WI38 (cell line): Measurements from ENCODE around the gene ALK.

Experiments
- H3K4me3 ChIP-seq: 2 replicates; pipeline ENCODE4 v1.5.1; 2011; ENCODE audit warnings: low read depth, mild to moderate bottlenecking, control low read depth, low read length
- TF ChIP-seq, protein P1 (sequence below): IDR thresholded peaks from 2 replicates; pipeline ENCODE4 v1.5.1; 2012; ENCODE audit warnings: low read depth, mild to moderate bottlenecking, control low read depth, low read length

The ALK gene

DNA sequence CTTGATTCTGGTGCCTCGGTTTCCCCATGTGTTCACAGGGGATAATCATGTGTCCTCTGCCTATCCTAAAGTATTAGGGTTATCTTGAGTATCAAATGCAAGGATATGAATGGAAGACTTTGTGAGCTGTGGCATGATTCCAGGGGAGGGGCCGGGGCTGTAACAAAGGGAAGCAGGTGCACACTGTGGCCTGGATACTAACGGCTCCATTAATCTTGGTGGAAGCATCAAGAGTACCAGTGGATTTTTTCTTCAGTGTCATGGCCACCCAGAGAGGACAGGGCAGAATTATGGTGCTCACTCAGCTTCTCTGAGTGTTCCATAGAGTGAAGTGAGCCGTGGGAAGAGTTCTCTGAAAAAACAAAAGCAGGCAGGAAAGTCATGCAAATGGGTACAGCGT lies 320.1 kb downstream of the ALK start:
- no peak overlapping the region for H3K4me3 ChIP-seq
- TF ChIP-seq, protein P1, sequence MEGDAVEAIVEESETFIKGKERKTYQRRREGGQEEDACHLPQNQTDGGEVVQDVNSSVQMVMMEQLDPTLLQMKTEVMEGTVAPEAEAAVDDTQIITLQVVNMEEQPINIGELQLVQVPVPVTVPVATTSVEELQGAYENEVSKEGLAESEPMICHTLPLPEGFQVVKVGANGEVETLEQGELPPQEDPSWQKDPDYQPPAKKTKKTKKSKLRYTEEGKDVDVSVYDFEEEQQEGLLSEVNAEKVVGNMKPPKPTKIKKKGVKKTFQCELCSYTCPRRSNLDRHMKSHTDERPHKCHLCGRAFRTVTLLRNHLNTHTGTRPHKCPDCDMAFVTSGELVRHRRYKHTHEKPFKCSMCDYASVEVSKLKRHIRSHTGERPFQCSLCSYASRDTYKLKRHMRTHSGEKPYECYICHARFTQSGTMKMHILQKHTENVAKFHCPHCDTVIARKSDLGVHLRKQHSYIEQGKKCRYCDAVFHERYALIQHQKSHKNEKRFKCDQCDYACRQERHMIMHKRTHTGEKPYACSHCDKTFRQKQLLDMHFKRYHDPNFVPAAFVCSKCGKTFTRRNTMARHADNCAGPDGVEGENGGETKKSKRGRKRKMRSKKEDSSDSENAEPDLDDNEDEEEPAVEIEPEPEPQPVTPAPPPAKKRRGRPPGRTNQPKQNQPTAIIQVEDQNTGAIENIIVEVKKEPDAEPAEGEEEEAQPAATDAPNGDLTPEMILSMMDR: no peak

DNA sequence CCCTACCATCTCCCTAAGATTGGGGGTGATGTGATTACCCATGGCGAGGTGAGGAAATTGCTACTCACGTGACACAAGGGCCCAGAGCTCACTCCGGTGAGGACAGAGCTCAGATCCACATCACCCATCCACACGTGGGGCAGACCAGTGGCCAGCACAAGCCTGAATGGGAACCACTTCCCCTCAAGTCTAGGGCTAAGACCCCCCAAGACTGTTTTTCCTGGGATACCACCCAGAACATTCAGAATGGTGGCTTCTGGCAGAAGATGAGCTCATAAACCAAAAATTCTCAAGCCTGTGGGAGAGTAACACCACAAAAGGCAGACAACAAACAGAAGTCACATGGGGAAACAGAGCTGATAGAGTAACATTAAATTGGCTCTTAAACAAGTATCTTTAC lies 321.4 kb downstream of the ALK start:
- TF ChIP-seq, protein P1: no peak
- no peak overlapping the region for H3K4me3 ChIP-seq

DNA sequence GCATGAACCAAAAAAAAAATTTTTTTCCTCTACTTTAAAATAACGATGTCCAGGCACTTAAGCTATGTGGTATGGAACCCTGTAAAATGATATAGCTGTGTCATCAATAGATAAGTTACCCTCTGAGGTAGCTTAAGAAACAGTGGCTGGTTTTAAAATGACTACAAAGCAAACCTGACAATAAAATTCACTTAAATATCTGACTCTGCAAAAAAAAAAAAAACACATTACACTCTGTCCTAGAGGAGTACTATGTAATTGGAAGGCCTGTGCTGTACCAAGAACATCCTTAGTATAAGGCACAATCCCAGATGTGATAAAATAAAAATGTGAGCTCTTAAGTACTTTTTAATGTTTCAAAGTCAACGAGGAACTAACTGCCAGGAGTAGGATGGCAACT lies 322.4 kb downstream of the ALK start:
- TF ChIP-seq, protein P1: no peak
- H3K4me3 ChIP-seq: no peak overlapping the region

DNA sequence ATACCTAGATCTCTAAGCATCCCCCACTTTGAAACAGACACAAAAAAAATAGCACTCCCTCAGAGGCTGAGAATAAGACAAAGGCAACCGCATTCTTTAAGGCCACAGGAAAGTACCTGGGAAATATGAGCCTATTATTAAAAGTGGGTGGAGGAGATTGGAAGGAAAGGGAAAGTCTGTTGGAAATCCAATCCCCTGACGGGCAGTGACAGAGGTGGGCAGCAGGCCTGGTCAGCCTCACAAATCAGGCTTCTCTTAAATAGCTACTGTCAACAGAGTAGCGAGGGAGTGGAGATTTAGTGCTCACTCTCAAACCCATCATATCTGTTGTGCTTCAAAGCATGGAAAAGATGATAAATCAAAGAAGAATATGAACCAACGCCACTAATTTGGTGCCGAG lies 324.4 kb downstream of the ALK start:
- TF ChIP-seq, protein P1: no peak
- H3K4me3 ChIP-seq: no peak overlapping the region

DNA sequence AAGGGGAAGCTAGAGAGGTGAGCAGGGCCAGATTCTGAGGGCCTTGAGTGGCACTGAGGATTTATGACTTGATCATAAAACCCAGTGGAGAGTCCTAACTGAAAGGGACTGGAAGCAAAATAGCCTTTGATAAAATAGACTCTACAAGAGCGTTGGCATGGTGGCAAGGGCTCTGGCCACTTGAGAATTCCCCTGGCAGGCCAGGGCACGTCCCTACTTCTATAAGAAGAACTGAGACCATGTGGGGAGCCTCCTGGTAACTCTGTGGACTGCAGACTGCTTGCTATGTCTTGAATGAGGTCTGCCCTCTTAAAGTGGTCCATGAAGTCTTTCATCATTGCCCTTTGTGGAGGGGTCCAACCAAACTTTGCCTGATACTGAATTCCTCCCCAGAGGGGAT lies 324.8 kb downstream of the ALK start:
- TF ChIP-seq, protein P1: no peak
- H3K4me3 ChIP-seq: no peak overlapping the region

DNA sequence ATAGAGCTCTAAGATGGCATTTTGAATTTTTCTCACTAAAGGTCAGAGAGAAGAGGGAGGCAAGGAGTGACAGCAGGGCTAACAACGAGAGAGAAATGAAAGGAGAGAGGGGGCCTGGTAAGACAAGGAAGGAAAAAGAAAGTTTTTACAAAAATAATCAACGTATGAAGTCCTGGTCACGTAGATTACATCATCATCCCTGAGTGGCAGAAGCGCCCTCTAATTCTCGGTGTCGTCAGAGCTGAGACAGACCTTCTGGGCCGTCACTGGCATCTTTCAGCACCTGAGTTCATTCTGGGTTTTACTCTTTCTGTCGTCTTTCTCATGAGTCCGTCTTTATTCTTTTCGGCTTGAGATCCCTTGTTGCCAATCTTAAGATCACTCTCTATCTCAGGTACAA lies 329.8 kb downstream of the ALK start:
- TF ChIP-seq, protein P1: no peak
- no peak overlapping the region for H3K4me3 ChIP-seq

DNA sequence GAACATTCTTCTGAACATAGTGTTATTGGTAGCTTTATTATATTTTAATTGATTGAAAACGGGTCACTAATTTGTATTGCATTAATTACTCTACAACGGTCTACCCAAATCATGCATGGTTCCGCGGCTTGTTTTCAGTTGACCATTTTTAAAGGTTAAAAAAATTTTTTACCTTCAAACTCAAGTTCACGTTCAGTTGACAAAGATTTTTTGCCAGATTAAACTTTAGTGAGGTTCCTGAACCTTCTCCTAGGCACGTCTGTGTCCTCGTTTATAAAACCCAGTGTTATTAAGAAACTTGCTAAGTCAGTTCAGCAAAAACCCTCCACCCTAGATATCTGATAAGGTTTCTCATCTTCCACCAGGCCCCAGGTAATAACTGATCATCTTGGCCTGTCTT lies 331.2 kb downstream of the ALK start:
- TF ChIP-seq, protein P1: no peak
- H3K4me3 ChIP-seq: no peak overlapping the region
